Duodenal mucosa (tissue), 2 donors: Measurements from ENCODE around the gene TFPI.
"Not testable (repeated sequence)": the region's sequence is repeated elsewhere in the genome, so short reads cannot be mapped to it uniquely, and the experiment has no call there.

Source experiments
- H3K27ac ChIP-seq: one replicate; pipeline ENCODE4 v1.7.0; 2013; ENCODE audit warnings: low read depth, low read length
- H3K27me3 ChIP-seq, 2 donors: one replicate each; pipeline ENCODE4 v1.7.0; 2013; ENCODE audit warnings: low read length in 2 of 2, control low read depth in 1 of 2; ENCODE audit not compliant: insufficient read depth in 2 of 2, control insufficient read depth in 1 of 2
- H3K36me3 ChIP-seq, 2 donors: one replicate each; pipeline ENCODE4 v1.7.0; 2013; ENCODE audit warnings: low read length in 2 of 2, control low read depth in 1 of 2; ENCODE audit not compliant: insufficient read depth in 2 of 2, control insufficient read depth in 1 of 2
- H3K4me1 ChIP-seq, 2 donors: one replicate each; pipeline ENCODE4 v1.7.0; 2013; ENCODE audit warnings: low read length in 2 of 2, control low read depth in 1 of 2; ENCODE audit not compliant: insufficient read depth in 2 of 2, control insufficient read depth in 1 of 2
- H3K4me3 ChIP-seq, 2 donors: one replicate each; pipeline ENCODE4 v1.7.0; 2013; ENCODE audit warnings: low read length in 2 of 2, low read depth in 1 of 2
- H3K9ac ChIP-seq, 2 donors: one replicate each; pipeline ENCODE4 v1.7.0; 2013; ENCODE audit warnings: low read length in 2 of 2, low read depth in 1 of 2
- H3K9me3 ChIP-seq, 2 donors: one replicate each; pipeline ENCODE4 v1.7.0; 2013; ENCODE audit warnings: low read length in 2 of 2, control low read depth in 1 of 2; ENCODE audit not compliant: control insufficient read depth in 1 of 2

TFPI gene

DNA sequence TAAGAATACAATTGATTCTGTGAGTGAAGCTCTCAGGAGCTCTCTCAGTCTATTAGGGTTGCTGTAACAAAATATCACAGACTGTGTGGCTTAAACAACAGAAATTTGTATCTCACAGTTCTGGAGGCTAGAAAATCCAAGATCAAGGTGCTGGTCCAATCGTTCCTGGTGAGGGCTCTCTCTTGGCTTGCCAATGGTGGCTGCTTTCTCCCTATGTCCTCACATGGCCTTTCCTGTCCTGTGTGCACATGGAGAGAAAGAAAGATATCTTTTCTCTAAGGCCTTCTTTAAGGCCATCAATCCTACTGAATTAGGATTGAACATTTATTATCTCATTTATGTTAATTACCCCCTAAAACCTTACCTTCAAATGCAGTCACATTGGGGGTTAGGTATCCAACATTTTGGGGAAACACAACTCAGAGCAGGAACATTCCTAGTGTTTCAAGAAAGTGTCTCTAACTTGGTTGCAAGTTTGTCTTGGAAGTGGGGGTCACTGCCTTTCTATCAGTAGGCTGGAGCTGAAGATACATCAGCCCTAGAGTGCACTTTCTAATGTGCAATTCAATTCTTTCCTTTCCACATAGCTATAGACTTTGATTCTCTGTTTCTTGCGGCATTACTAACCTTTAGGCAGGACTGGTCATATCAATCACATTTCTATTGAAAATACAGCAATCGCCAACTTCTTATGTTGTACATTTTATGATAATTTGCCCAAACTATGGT is 24.8 kb downstream of the TFPI start:
- Histone ChIP-seq H3K4me1 (no peaks in the 10 kb centered on the region), H3K4me3 (no peak overlapping the region), H3K27me3 (no peaks in the 10 kb centered on the region), H3K9ac (no peak overlapping the region), H3K27ac (no peak overlapping the region), H3K9me3 (no peaks in the 10 kb centered on the region), H3K36me3 (no peaks in the 10 kb centered on the region)

DNA sequence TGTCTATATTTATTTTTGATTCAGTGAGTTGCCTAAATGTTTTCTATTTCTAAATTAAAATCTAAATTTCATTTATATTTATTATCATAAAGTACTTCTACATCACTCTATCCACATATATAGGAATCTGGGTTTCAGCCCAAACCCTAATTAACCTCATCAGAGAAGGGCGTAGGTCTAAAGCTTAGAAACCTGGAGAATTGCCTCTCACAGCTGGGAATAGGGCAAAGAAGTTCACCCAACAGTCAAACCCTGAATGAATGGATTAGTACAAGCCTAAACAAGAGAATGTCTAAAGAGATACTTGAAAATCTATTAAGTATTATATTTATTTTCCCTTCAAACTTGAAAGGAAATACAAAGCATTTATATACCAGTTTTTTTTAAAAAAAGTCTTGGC is 26.2 kb downstream of the TFPI start:
- H3K9ac ChIP-seq, result no peak overlapping the region
- H3K36me3 ChIP-seq, result no peaks in the 10 kb centered on the region
- H3K27ac ChIP-seq, result no peak overlapping the region
- no peaks in the 10 kb centered on the region for H3K27me3 ChIP-seq
- no peaks in the 10 kb centered on the region for H3K9me3 ChIP-seq
- H3K4me3 ChIP-seq, result no peak overlapping the region
- no peaks in the 10 kb centered on the region for H3K4me1 ChIP-seq

DNA sequence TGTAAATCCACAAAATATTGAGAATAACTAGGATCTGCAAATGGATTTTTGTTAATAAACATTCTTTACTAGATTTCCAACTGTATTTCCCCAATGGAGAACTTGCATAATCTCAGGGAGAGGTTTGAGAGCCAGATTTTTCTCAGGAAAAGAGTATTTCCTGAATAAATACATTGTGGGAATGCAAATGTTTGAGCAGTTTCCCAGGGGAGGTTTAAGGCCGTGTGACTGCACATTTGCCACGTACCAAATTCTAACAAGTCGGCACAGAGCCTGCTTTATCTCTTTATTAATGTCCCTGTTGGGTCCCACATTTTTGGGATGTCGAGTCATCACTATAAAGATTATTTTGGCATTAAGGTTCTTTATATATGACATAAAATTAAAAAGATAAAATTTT is 27.0 kb downstream of the TFPI start:
- Histone ChIP-seq H3K4me1 (no peaks in the 10 kb centered on the region), H3K9ac (no peak overlapping the region), H3K9me3 (no peaks in the 10 kb centered on the region), H3K36me3 (no peaks in the 10 kb centered on the region), H3K27me3 (no peaks in the 10 kb centered on the region), H3K4me3 (no peak overlapping the region), H3K27ac (no peak overlapping the region)

DNA sequence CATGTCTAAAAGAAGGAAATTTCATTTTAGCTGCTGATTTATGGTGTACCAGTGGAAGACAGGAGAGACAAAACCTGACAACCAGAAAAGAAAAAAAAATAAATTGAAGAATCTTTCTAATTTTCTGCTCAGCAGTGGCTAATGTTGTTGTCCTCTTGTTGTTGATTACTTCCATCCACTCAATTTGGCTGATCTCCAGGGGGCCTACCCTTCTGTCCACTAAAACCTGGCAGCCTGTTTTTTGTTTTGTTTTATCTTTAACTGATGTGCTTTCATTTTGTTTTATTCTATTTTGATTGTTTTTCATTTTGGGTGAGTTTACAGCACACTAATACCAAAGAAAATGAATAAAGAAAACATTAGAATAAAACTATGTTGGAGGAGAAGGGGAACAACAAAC is 27.4 kb downstream of the TFPI start:
- no peaks in the 10 kb centered on the region for H3K36me3 ChIP-seq
- H3K4me1 ChIP-seq, result no peaks in the 10 kb centered on the region
- H3K27ac ChIP-seq, result no peak overlapping the region
- no peak overlapping the region for H3K9ac ChIP-seq
- H3K4me3 ChIP-seq, result no peak overlapping the region
- H3K27me3 ChIP-seq, result no peaks in the 10 kb centered on the region
- no peaks in the 10 kb centered on the region for H3K9me3 ChIP-seq

DNA sequence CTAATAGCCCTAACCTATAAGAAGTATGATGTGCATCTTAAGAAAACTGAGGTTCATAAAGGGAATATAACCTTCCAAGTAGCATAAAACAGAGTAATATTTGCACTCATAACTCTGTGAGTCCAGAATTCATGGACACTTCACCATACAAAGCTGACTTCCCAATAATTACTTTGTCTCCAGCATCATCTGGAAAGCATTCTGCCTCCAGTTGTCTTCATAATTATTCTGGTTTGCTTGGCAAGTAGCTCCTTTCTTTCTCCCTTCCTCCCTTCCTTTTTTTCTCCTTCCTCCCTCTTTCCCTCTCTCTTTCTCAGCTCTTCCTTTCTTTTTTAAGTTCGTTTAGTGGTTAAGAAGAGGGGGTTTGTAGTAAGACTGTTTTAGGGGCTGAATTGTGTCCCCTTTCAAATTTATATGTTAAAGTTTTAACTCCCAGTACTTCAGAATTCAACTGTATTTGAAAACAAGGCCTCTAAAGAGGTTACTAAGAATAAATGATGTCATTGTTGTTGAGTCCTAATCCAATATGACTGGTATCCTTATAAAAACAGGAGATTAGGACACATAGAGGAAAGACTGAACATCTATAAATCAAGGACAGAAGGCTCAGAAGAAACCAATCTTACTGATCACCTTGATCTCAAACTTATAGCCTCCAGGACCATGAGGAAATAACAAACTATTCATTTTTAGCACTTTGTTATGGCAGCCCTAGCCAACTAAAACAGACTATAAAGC is 28.9 kb downstream of the TFPI start:
- Histone ChIP-seq H3K27ac (no peak overlapping the region), H3K4me1 (no peaks in the 10 kb centered on the region), H3K27me3 (no peaks in the 10 kb centered on the region), H3K9me3 (no peaks in the 10 kb centered on the region), H3K36me3 (peaks cover 0 to 1% of the 10 kb centered on the region in 2 donors), H3K9ac (no peak overlapping the region), H3K4me3 (no peak overlapping the region)

DNA sequence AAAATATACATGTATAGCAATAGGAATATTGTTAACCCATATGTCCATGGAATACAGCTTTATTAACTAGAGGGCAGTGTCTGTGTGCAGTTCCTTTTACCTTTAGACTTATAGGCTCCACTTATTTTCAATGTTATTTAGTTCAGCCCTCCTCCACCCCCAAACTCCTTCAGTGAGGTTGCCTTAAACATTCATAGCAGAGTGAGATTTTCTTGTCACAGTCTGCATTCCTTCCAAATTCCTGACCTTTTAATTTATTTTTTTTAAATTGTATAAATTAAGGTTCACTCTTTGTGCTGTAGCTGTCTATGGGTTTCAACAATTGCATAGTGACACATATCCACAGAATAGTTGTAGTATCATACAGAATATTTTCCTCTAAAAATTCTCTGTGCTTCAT is 30.9 kb downstream of the TFPI start:
- Histone ChIP-seq H3K27ac (no peak overlapping the region), H3K4me3 (no peak overlapping the region), H3K9me3 (no peaks in the 10 kb centered on the region), H3K36me3 (peaks cover 0 to 4% of the 10 kb centered on the region in 2 donors), H3K27me3 (no peaks in the 10 kb centered on the region), H3K9ac (no peak overlapping the region), H3K4me1 (no peaks in the 10 kb centered on the region)

DNA sequence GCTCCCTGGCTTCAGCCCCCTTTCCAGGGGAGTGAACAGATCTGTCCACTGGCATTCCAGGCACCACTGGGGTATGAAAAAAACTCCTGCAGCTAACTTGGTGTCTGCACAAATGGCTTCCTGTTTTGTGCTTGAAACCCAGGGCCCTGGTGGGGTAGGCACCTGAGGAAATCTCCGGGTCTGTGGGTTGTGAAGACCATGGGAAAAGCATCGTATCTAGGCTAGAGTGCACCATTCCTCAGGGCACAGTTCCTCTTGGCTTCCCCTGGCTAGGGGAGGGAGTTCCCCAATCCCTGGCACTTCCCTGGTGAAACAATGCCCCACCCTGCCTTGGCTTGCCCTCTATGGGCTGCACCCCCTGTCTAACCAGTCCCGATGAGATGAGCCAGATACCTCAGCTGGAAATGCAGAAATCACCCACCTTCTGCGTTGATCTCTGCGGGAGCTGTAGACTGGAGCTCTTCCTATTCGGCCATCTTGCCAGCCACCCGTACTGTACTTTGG is 34.1 kb downstream of the TFPI start:
- H3K27me3 ChIP-seq, result no peaks in the 10 kb centered on the region
- peaks cover 2 to 7% of the 10 kb centered on the region in 2 donors for H3K9me3 ChIP-seq
- no peaks in the 10 kb centered on the region for H3K4me1 ChIP-seq
- peaks cover 0 to 4% of the 10 kb centered on the region in 2 donors for H3K36me3 ChIP-seq
- no peak overlapping the region for H3K4me3 ChIP-seq
- no peak overlapping the region for H3K9ac ChIP-seq
- no peak overlapping the region for H3K27ac ChIP-seq

DNA sequence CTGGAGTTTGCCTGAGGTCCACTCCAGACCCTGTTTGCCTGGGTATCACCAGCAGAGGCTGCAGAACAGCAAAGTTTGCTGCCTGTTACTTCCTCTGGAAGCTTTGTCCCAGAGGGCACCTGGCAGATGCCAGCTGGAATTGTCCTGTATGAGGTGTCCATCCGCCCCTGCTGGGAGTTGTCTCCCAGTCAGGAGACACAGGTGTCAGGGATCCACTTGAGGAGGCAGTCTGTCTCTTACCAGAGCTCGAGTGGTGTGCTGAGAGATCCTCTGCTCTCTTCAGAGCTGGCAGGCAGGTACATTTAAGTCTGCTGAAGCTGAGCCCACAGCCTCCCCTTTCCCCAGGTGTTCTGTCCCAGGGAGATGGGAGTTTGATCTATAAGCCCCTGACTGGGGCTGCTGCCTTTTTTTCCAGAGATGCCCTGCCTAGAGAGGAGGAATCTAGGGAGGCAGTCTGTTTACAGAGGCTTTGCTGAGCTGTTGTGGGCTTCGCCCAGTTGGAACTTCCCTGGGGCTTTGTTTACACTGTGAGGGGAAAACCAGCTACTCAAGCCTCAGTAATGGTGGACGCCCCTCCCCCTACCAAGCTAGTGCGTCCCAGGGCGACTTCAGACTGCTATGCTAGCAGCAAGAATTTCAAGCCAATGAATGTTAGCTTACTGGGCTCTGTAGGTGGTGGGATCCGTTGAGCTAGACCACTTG is 34.7 kb downstream of the TFPI start:
- no peaks in the 10 kb centered on the region for H3K4me1 ChIP-seq
- H3K36me3 ChIP-seq, result peaks cover 0 to 4% of the 10 kb centered on the region in 2 donors
- H3K27ac ChIP-seq, result no peak overlapping the region
- H3K27me3 ChIP-seq, result no peaks in the 10 kb centered on the region
- H3K4me3 ChIP-seq, result no peak overlapping the region
- H3K9me3 ChIP-seq, result peaks cover 2 to 7% of the 10 kb centered on the region in 2 donors
- no peak overlapping the region for H3K9ac ChIP-seq

DNA sequence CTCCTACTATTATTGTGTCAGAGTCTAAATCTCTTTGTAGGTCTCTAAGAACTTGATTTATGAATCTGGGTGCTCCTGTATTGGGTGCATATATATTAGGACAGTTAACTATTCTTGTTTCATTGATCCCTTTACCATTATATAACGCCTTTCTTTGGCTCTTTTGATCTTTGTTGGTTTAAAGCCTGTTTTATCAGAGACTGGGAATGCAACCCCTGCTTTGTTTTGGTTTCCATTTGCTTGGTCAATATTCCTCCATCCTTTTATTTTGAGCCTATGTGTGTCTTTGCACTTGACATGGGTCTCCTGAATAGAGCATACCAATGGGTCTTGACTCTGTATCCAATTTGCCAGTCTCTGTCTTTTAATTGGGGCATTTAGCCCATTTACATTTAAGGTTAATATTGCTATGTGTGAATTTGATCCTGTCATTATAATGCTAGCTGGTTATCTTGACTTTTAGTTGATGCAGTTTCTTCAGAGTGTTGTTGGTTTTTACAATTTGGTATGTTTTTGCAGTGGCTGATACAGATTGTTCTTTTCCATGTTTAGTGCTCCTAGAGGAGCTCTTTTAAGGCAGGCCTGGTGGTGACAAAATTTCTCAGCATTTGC is 36.4 kb downstream of the TFPI start:
- not testable (repeated sequence) for H3K9me3 ChIP-seq, H3K4me3 ChIP-seq, H3K36me3 ChIP-seq, H3K27ac ChIP-seq, H3K4me1 ChIP-seq, H3K9ac ChIP-seq, H3K27me3 ChIP-seq
